ENCODE results near the gene ARHGAP5. TPM values are rescaled to one million over a fixed set of nuclear protein-coding genes. Genes with fewer than 3 reads are reported as not detected.

ARHGAP5 gene
- total RNA-seq, 2 donors from 2014 or later = 29.5 to 42.8 TPM

GRCh38 chr14:32134448-32135097 lies 57.5 kb downstream of the ARHGAP5 start:
- no peaks in the 10 kb centered on the region for H3K4me1 Mint-ChIP-seq (ENCODE audit: low read depth)
- H3K27ac Mint-ChIP-seq = no peak overlapping the region

GRCh38 chr14:32136027-32136825 lies 59.1 kb downstream of the ARHGAP5 start:
- Mint-ChIP-seq H3K4me3 (no peak overlapping the region), H3K27me3 (ENCODE audit: low read depth) (no peaks in the 10 kb centered on the region), H3K9me3 (peaks cover 0 to 1% of the 10 kb centered on the region in 2 donors), H3K4me1 (ENCODE audit: low read depth) (no peaks in the 10 kb centered on the region), H3K36me3 (ENCODE audit: insufficient read depth in 2 of 2) (peaks cover 9 to 33% of the 10 kb centered on the region in 2 donors), H3K27ac (no peak overlapping the region)
- ATAC-seq (replicated peaks in 1 of 2) = no peak
- DNase-seq = no peak

More at GRCh38 chr14:32134448-32135097, 57.5 kb downstream of the ARHGAP5 start:
- no peak overlapping the region for H3K4me3 Mint-ChIP-seq
- no peak for ATAC-seq (replicated peaks in 1 of 2)
- DNase-seq = no peak
- no peaks in the 10 kb centered on the region for H3K27me3 Mint-ChIP-seq (ENCODE audit: low read depth)
- H3K9me3 Mint-ChIP-seq = peaks cover 0 to 1% of the 10 kb centered on the region in 2 donors
- H3K36me3 Mint-ChIP-seq (ENCODE audit: insufficient read depth in 2 of 2) = peaks cover 8 to 28% of the 10 kb centered on the region in 2 donors

GRCh38 chr14:32137313-32137712 lies 60.2 kb downstream of the ARHGAP5 start:
- no peak for ATAC-seq (replicated peaks in 1 of 2)

DNA sequence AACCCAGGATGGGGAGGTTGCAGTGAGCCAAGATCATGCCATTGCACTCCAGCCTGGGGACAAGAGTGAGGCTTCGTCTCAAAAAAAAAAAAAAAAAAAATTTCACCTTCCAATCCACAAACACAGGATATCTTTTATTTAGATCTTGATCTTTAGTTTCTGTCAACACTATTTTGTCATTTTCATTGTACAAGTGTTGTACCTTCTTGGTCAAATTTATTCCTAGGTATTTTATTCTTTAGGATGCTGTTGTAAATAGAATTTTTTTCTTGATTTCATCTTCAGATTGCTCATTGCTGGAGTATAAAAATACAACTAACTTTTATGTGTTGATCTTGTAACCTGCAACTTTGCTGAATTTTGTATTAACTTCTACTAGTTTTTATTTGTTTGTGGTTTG lies 60.8 kb downstream of the ARHGAP5 start:
- H3K27me3 Mint-ChIP-seq (ENCODE audit: low read depth) = no peaks in the 10 kb centered on the region
- H3K36me3 Mint-ChIP-seq (ENCODE audit: insufficient read depth in 2 of 2) = peaks cover 8 to 27% of the 10 kb centered on the region in 2 donors
- ATAC-seq (replicated peaks in 1 of 2) (no peak), DNase-seq (no peak)
- no peaks in the 10 kb centered on the region for H3K9me3 Mint-ChIP-seq
- no peak overlapping the region for H3K4me3 Mint-ChIP-seq
- H3K27ac Mint-ChIP-seq = no peak overlapping the region
- H3K4me1 Mint-ChIP-seq (ENCODE audit: low read depth) = no peaks in the 10 kb centered on the region

More at GRCh38 chr14:32137313-32137712, 60.2 kb downstream of the ARHGAP5 start:
- no peaks in the 10 kb centered on the region for H3K4me1 Mint-ChIP-seq (ENCODE audit: low read depth)
- H3K9me3 Mint-ChIP-seq = no peaks in the 10 kb centered on the region
- no peaks in the 10 kb centered on the region for H3K27me3 Mint-ChIP-seq (ENCODE audit: low read depth)
- no peak overlapping the region for H3K27ac Mint-ChIP-seq
- DNase-seq = no peak
- H3K4me3 Mint-ChIP-seq = no peak overlapping the region
- H3K36me3 Mint-ChIP-seq (ENCODE audit: insufficient read depth in 2 of 2) = peaks cover 10 to 28% of the 10 kb centered on the region in 2 donors

DNA sequence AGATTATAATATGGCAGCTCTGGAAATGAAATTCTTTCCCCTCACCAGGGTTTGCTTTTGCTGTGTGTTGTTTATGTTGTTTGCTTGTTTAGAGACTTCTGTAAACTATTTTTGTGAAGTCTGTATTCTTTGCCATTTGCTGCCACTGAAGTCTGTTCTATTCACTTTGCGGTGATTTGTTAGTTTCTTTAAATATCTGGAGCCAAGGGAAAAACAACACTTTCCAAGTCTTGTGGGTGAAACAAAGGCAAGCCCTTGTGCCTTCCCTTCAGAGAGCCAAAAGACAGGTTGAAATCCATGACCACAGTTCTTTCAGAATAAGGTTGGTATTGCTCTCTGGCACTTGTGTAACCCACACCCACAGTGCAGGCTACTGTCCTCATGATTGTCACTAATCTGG lies 65.2 kb downstream of the ARHGAP5 start:
- H3K36me3 Mint-ChIP-seq (ENCODE audit: insufficient read depth in 2 of 2) = peaks cover 5 to 18% of the 10 kb centered on the region in 2 donors
- H3K27me3 Mint-ChIP-seq (ENCODE audit: low read depth) = no peaks in the 10 kb centered on the region
- H3K9me3 Mint-ChIP-seq = no peaks in the 10 kb centered on the region
- DNase-seq = no peak
- no peak overlapping the region for H3K4me3 Mint-ChIP-seq
- no peak for ATAC-seq (replicated peaks in 1 of 2)
- no peaks in the 10 kb centered on the region for H3K4me1 Mint-ChIP-seq (ENCODE audit: low read depth)
- H3K27ac Mint-ChIP-seq = no peak overlapping the region

DNA sequence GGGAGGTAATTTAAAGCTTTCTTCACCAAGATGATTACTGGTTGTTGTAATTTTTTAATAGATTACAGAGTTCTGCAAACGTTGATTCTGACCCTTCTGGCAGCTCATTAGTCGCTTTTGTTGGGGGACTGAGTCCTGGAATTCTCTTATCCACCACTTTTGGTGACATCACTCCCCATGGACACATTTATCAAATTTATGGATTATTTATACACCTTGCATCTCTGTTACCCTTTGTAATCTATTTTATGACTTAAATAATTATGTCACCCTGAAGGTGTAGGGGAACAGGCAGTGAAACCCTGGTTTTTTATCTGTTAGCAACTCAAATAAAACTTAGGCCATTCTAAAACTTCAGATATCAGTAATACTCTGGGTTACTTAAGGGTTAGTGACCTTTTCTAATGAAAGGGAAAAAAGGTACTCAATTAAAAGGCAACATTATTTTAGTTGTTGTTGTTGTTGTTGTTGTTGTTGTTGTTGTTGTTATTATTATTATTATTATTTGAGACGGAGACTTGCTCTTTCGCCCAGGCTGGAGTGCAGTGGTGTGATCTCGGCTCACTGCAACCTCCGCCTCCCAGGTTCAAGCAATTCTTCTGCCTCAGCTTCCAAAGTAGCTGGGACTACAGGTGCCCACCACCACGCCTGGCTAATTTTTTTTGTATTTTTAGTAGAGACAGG lies 65.8 kb downstream of the ARHGAP5 start:
- Mint-ChIP-seq H3K4me3 (no peak overlapping the region), H3K4me1 (ENCODE audit: low read depth) (no peaks in the 10 kb centered on the region), H3K9me3 (no peaks in the 10 kb centered on the region)

GRCh38 chr14:32150392-32150791 lies 73.3 kb downstream of the ARHGAP5 start:
- no peaks in the 10 kb centered on the region for H3K27me3 Mint-ChIP-seq (ENCODE audit: low read depth)
- ATAC-seq (replicated peaks in 1 of 2) (no peak), DNase-seq (no peak)
- peaks cover 0 to 6% of the 10 kb centered on the region in 2 donors for H3K36me3 Mint-ChIP-seq (ENCODE audit: insufficient read depth in 2 of 2)
- no peak overlapping the region for H3K27ac Mint-ChIP-seq
- no peaks in the 10 kb centered on the region for H3K9me3 Mint-ChIP-seq
- H3K4me1 Mint-ChIP-seq (ENCODE audit: low read depth) = no peaks in the 10 kb centered on the region
- H3K4me3 Mint-ChIP-seq = no peak overlapping the region

More for the DNA sequence above, 65.8 kb downstream of the ARHGAP5 start:
- Mint-ChIP-seq H3K36me3 (ENCODE audit: insufficient read depth in 2 of 2) (peaks cover 5 to 17% of the 10 kb centered on the region in 2 donors), H3K27me3 (ENCODE audit: low read depth) (no peaks in the 10 kb centered on the region), H3K27ac (no peak overlapping the region)
- ATAC-seq (replicated peaks in 1 of 2) (no peak), DNase-seq (no peak)

- Mint-ChIP-seq H3K27ac (no peak overlapping the region), H3K4me3 (no peak overlapping the region), H3K27me3 (ENCODE audit: low read depth) (peaks cover 7% of the 10 kb centered on the region), H3K4me1 (ENCODE audit: low read depth) (no peaks in the 10 kb centered on the region), H3K36me3 (ENCODE audit: insufficient read depth in 2 of 2) (no peaks in the 10 kb centered on the region), H3K9me3 (peaks cover 0 to 1% of the 10 kb centered on the region in 2 donors)
- DNase-seq = no peak
- ATAC-seq (replicated peaks in 1 of 2) = no peak
Observed at GRCh38 chr14:32166029-32166428, 88.9 kb downstream of the ARHGAP5 start.

DNA sequence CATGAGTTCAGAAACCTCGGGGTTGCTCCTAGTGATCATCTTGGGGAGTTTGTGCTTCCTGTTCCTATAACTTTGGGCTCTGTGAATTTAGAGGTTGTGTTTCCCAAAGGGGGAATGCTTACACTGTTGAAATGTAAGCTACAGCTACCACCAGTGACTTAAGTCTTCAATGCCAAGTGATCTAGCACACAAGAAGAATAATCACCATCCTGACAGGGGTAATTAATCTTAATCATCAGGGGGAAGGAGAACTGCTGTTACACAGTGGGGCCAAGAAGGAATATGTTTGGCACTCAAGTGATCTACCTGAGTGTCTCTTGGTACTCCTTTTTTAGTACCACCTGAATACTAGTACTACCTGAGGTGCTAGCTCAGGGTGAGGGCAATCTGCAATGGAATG lies 89.8 kb downstream of the ARHGAP5 start:
- peaks cover 0 to 1% of the 10 kb centered on the region in 2 donors for H3K9me3 Mint-ChIP-seq
- no peak overlapping the region for H3K27ac Mint-ChIP-seq
- no peak overlapping the region for H3K4me3 Mint-ChIP-seq
- no peaks in the 10 kb centered on the region for H3K4me1 Mint-ChIP-seq (ENCODE audit: low read depth)
- peaks cover 7% of the 10 kb centered on the region for H3K27me3 Mint-ChIP-seq (ENCODE audit: low read depth)
- no peak for ATAC-seq (replicated peaks in 1 of 2)
- DNase-seq = no peak
- no peaks in the 10 kb centered on the region for H3K36me3 Mint-ChIP-seq (ENCODE audit: insufficient read depth in 2 of 2)

DNA sequence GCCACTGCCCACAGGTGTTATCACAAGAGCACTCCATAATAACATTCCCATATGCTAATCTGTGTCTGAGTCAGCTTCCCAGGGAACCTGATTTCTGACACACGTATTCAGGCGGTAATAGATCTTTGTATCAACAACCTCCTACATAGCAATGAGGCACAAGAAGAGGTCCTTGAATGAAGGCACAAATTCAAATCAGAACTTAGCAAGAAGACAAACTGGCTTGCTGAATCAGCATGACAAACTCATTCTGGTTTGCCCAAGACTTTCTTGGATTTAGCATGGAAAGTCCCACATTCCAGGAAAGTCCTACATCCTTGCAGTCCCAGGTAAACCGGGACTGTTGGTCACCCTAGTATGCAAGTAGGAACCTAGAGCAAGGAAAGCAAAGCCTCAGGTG lies 90.8 kb downstream of the ARHGAP5 start:
- DNase-seq = no peak
- ATAC-seq (replicated peaks in 1 of 2) = no peak
- H3K9me3 Mint-ChIP-seq = peaks cover 0 to 1% of the 10 kb centered on the region in 2 donors
- no peak overlapping the region for H3K4me3 Mint-ChIP-seq
- H3K27ac Mint-ChIP-seq = no peak overlapping the region
- H3K36me3 Mint-ChIP-seq (ENCODE audit: insufficient read depth in 2 of 2) = no peaks in the 10 kb centered on the region
- H3K27me3 Mint-ChIP-seq (ENCODE audit: low read depth) = peaks cover 7% of the 10 kb centered on the region
- H3K4me1 Mint-ChIP-seq (ENCODE audit: low read depth) = no peaks in the 10 kb centered on the region

- ATAC-seq (replicated peaks in 1 of 2) (no peak), DNase-seq (no peak)
- peaks cover 0 to 1% of the 10 kb centered on the region in 2 donors for H3K9me3 Mint-ChIP-seq
- H3K4me3 Mint-ChIP-seq = no peak overlapping the region
- H3K36me3 Mint-ChIP-seq (ENCODE audit: insufficient read depth in 2 of 2) = no peaks in the 10 kb centered on the region
- no peaks in the 10 kb centered on the region for H3K4me1 Mint-ChIP-seq (ENCODE audit: low read depth)
- H3K27ac Mint-ChIP-seq = no peak overlapping the region
- H3K27me3 Mint-ChIP-seq (ENCODE audit: low read depth) = peaks cover 7% of the 10 kb centered on the region
Observed at GRCh38 chr14:32169191-32169590, 92.1 kb downstream of the ARHGAP5 start.

- Mint-ChIP-seq H3K36me3 (ENCODE audit: insufficient read depth in 2 of 2) (no peaks in the 10 kb centered on the region), H3K4me3 (no peak overlapping the region), H3K27ac (no peak overlapping the region), H3K9me3 (no peaks in the 10 kb centered on the region), H3K27me3 (ENCODE audit: low read depth) (no peaks in the 10 kb centered on the region), H3K4me1 (ENCODE audit: low read depth) (no peaks in the 10 kb centered on the region)
- no peak for ATAC-seq (replicated peaks in 1 of 2)
- no peak for DNase-seq
Observed at GRCh38 chr14:32171469-32171868, 94.4 kb downstream of the ARHGAP5 start.
